Sigmoid colon (tissue), 4 donors: ENCODE measurements around the gene CCL17.

Source experiments
- POLR2A ChIP-seq, 2 donors: fragments of 450-650 bp; IDR thresholded peaks; one replicate each; pipeline ENCODE4 v1.6.1; 2016; ENCODE audit warnings: antibody characterized with exemption in 2 of 2, mild to moderate bottlenecking in 2 of 2, moderate library complexity in 2 of 2
- POLR2AphosphoS5 ChIP-seq, 4 donors: sonication (generic); formaldehyde crosslinking; IDR thresholded peaks; one replicate each; pipeline ENCODE4 v1.6.1; 2017; ENCODE audit warnings: antibody characterized with exemption in 4 of 4

GRCh38 chr16:57387598-57388354 is 16.8 kb upstream of the CCL17 start:
- no peak for TF ChIP-seq POLR2AphosphoS5 (IDR thresholded peaks at IDR 0.05)
- no peak for TF ChIP-seq POLR2A (IDR thresholded peaks at IDR 0.05)
